ENCODE measurements around the gene KLHL25.
A peak's percentile ranks its signal among the peaks of the same experiment; 100 is the strongest.

KLHL25 gene

GRCh38 chr15:85777250-85778106 is 17.2 kb downstream of the KLHL25 start:
- DNase-seq (ENCODE audit: low read depth), result no peak

DNA sequence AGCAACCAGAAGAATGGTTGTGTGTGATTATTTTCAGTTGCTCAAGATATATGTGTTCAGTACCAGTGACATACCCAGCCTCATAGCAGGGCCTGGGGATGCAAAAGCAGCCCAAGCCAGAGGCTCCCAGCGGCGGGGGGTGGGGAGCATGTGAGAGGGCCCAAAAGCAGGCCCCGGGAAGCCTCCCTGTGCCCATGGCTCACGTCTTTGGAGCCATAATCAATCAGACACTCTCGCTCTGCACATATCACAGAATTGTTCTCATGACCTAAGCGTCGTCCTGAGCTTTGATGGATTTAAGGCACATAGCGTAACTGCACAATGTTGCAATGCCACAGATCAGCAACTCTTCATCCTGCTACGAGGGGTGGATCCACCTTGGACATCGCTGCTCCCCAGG is 20.8 kb downstream of the KLHL25 start:
- DNase-seq (ENCODE audit: low read depth), result no peak

DNA sequence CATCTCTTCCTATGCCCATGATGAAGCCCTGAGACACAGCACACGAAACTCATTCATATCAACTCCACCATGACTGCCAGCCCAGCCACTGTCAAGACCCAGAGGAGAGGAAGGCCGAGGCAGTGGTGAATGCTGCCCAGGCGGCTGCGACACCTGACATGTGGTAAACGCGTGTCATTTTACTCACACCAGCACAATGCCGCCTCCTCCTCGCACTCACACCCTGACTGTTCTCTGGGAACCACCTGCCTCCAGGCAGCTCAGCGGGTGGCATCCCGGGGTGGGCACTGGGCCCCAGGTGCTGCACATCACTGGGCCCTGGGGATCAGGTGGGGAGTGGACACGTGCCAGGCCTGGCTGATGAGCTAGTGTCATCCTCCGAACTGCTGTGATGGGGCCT is 21.5 kb downstream of the KLHL25 start:
- no peak for DNase-seq (ENCODE audit: low read depth)

DNA sequence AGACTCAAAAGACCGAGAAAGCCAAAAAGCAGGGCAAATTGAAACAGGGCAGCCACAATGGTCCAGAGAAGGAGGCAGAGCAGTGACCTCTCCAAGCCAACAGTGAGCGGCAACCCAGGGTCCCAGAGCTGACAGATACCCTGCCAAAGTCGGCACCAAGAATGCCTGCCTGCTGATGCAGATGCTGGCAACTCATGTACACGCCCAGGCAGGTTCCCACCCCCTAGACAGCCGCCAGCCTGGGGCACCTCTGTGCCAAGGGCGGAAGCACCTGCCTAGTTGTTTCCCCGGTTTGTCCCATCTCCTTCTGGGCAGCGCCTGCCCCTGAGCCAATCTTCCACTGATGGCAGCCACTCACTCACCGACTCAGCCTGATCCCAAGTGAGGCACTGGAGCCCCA is 22.1 kb downstream of the KLHL25 start:
- DNase-seq (ENCODE audit: low read depth), result no peak

DNA sequence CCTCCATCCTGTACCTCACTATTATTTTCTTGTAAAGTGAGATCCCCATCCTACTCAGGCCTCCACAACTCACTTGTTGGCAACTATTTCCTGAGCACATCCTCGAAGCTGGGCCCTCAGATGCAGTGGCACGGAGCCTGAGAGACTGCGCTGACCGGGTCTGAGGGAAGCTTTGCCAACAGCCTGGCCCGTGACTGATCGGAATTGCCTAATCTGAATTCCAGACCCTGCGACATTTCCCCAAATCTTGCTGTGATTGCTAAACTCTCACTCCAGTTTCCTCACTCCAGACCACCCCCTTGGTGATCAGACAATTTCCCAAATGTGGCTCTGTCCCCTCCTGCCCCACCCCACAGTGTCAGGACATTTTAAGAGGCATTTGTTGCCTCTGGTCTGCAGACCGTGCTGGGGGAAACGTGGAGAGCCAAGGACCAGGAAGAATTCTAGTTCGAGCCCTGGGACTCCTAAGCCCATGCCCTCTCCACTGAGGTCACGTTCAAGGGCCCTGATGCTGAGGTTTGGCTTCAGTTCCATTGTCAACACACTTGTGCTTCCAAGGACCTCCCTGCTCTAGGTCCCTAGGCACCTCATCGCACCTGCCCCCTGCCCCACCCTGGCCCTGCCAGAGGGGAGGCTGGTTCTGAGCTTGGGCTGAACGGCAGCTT is 22.8 kb downstream of the KLHL25 start:
- no peak for DNase-seq (ENCODE audit: low read depth)

GRCh38 chr15:85771271-85771670 is 23.5 kb downstream of the KLHL25 start:
- no peak for DNase-seq (ENCODE audit: low read depth)

DNA sequence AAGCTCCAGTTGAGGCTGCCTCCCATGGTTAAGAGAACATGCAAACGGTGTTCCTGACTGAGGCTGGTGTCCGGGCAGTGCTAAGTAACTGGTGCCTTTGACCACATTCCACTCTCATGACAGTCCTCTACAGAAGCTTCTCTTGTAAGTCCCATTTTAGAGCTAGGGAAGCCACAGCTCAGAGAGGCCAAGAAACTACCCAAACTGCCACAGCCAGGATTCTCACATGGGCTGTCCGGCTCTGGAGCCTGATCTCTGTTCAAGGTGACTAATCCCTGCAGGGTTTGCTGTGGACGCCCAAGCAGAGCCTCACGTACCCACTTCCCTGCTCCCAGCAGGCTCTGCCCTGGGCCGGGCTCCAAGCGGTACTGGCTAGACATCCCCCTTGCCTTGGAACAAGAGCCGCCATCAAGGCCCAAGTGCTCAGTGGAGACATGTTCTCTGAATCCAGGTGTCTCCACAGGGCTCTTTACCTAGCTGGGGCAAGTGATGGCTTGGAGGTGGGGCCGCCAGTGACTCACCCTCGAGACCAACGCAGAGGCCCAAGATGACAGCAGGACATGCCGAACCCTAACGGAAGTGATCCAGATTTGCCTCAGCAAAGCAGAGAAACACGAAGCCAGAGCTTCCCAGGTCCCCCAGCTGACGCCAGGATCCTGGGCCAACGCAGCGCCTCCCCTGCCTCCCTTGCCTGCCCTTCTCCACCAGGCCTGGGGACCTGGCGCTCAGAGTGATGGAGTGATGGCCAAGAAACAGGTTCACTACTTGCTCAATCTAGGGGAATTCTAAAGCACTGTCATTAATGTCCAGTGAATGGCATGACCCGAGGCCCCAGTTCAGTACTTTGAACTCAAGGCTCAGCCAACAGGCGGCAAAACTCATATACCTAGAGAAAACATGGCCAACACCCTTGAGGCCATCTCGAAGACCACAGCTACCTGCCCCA is 24.4 kb downstream of the KLHL25 start:
- DNase-seq (ENCODE audit: low read depth), result peak; percentile 66

DNA sequence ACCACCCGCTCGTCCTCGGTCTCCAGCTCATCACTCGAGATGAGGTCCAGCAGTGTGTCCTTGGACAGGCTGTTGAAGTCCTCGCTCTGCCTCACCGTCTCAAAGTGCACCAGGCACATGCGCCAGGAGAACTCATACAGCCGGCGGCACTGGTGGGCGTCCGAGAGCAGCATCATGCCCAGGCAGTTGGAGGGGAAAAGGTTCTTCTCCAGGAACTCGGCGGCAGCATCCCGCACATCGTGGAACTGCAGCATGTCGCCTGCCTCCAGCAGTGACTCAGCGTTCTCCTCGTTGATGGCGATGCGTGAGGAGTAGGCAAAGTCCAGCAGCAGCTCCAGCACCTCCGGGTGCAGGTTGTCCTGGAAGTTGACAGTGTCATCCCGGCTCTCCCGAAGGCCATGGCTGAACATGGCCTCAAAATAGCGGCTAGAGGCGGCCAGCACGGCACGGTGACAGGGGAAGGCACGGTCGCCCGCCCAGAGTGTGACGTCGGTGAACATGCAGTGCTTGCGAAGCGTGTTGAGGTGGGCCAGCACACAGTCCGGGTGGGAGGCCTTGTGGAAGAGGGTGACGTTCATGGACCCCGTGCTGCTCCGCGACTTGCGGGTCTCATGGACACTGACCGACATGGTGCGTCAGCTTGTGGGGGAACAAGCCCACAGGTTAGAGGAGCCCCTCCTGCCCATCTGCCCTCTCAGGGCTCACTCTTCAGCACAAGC is 25.4 kb downstream of the KLHL25 start:
- no peak for DNase-seq (ENCODE audit: low read depth)

- DNase-seq (ENCODE audit: low read depth), result no peak
Observed at GRCh38 chr15:85768595-85769168, 26.0 kb downstream of the KLHL25 start.

DNA sequence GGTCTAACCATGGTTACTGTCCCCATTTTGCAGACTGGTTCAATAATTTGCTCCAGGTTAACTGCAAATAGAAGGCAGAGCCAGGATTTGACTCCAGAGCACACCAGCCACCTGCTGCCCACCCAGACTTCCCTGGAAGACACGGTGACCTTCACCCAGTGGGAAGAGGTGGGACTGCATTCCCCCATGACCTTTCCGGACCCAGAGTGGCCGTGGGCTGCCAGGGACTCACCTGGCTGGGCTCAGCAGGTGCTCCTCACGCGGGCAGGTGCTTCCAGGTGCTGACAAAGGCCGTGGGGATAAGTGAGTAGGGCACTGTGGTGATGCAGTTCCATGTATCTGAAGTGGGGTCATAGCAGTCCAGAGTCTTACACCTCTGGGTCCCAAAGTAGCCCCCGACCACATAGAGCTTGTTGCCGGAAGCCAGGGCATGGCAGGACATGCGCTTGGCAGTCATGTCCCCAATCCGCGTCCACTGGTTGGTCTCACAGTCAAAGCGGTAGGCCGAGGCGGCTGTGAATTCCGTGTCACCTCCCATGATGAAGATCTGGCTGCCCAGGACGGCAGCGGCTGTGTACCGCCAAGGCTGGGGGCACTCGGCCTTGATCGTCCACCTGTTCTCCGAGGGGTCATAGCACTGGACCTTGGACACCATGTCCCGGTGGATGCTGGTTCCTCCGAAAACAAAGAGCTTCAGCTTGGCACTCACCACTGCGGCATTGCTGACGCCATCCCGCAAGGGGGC is 26.8 kb downstream of the KLHL25 start:
- DNase-seq (ENCODE audit: low read depth), result no peak

DNA sequence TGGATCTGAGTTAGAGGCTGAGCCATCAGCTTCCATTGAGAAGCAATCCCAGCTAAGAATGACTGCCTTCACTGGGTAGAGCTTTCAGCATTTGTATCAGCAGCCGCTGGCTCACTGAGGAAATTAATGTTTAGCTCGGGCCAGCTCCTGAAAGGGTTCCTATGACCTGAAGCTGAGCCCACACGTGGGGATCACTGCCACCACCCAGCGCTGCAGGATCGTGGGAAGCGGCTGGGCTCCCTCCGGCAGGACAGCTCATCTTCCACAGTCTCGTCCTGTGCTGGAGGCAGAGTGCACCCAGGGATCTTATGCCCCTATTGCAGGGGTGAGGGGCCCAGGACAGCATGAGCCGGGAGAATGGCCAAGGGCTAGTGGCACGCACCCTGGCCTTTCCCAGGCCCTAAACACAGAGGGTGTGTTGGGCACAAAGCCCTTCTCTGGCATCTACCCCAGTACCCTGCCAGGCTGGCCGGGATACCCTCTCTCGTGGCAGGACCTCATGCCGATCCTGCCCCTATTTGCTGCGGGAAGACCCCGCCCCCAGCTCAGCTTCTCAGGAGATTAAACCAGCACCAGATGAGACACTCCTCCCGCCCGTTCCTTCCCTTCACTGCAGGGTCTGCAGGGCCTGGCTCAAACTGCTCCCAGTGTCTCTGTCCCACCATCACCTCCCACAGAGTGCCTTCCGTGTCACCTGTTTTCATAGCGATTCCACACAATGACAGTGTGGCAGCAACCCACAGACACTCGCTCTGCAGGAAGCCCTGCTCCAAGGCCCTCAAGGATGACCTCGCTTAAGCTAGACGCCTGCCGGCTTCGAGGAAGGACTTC is 28.5 kb downstream of the KLHL25 start:
- DNase-seq (ENCODE audit: low read depth), result no peak

- peak; percentile 59 for DNase-seq (ENCODE audit: low read depth)
Observed at GRCh38 chr15:85764649-85765277, 30.0 kb downstream of the KLHL25 start.

DNA sequence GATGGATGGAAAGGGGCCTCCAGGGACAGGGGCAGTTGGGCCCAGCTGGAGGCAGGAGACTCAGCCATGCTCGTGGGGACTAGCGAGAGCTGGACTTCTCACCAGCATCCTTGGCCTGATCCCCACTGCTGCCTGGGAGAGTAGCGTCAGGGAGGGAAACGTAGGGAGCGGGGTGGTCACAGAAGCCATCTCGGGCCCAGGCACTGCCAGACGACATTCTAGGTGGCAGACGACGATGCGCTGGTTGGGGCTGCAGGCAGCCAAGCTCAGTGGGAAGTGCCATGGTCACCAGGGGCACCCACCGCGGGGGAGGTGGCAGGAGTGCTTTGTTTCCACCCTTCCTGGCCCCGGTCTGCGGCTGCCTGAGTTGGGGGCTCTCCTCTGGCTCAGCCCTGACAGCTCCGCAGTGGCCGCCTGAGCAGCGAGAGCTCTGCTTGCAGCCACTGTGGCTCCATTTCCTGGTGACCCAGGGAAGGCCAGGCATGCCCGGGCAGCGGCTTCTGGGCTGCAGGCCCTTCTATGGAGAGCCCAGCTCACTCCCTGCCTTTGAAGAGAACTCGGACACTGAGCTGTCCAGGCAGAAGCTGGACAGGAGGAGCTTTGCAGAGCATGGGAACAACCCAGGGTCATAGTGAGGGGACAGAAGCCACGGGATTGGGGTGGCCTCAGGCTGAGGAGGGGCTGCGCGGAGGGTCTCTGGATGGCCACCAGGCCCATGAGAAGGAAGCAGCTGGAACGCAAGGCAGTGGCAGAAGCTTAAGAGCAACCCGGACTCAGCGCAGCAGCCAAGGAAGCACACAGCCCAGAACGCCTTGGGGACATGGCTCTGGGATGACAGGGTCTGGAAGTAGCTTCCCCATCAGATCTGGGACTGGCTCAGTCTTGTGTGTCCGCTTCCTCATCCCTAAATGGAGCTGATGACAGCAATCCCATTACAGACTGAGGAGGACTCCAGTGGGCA is 30.8 kb downstream of the KLHL25 start:
- no peak for DNase-seq (ENCODE audit: low read depth)

DNA sequence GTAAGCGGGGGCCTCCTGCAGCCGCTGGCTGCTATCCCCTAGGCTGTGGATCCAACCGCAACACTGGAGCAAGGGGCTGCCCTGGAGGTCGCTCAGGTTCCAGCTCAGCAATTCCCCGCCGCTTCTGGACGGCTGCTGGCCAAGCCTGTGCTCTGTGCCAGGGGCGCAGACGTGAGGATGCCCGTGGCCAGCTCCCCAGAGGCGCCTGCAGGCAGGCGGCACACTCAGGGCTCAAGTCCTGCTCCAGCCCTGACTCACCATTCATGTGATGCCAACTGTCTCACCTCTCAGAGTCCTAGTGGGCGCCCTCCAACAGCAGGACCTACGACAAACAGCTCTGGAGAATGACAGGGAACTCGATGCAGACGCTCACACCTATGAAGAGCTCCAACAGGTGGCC is 31.6 kb downstream of the KLHL25 start:
- no peak for DNase-seq (ENCODE audit: low read depth)

DNA sequence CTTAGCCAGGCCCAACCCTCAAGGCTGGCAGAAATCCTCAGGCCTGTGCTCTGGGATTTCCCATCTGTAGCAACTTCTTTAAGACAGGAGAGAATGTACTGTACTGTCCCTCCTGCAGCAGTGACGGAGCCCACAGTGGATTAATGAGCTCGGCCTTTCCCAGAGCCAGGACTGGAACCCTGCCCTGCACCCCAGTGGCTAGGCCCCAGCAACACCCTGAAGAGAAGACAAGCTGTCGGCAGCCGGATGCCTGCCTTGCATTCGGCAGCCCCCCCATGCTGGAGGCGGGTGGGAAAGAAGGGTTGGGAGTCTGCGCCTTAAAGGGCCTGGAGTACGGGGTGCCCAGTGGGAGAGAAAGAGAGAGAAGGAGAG is 32.0 kb downstream of the KLHL25 start:
- DNase-seq (ENCODE audit: low read depth), result no peak

DNA sequence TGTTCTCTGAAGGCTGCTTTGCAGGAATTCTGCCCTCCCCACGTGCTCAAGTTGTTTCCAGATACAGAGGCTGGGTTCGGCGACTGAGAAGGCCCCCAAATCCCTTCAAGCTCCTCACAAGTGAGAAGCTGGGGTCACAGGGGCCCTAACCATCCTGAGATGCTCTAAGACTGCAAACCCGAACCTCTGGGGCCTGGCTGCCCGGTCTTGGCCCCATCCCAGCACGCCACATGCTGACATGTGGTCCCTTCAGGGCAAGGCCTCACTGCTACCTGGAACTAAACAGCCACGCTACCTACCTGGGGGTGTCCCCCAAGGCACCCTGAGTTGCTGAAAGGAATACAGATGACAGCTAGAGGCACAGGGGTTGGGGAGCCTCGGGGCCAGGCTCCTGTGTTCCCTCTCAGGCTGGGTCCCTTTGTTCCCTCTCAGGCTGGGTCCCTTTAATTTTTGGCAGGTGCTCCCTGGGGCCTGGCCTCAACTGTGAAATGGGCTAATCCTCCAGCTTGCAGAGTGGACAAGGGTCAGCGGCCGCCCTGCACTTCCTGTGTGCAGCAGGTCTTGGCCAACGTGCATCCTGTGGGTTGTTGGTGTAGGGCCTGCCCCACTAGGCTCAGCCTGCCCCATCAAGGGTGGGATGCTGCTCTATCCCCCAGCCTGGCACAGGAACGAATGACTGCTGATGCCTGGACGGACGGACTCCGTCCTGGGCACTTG is 32.5 kb downstream of the KLHL25 start:
- DNase-seq (ENCODE audit: low read depth), result no peak

- DNase-seq (ENCODE audit: low read depth), result no peak
Observed at GRCh38 chr15:85761635-85762034, 33.1 kb downstream of the KLHL25 start.

Measured in EH (cell line).